OCI-LY7 (cell line): Measurements from ENCODE around the gene SORD.
"Not testable (repeated sequence)": the region's sequence is repeated elsewhere in the genome, so short reads cannot be mapped to it uniquely, and the experiment has no call there.

ENCODE experiments used
- CTCF ChIP-seq: fragments of 200-600 bp; sonication (generic); conservative IDR thresholded peaks from 2 replicates; pipeline ENCODE4 v1.5.1; 2014; ENCODE audit warnings: mild to moderate bottlenecking, antibody characterized with exemption, low read length, moderate library complexity, mixed read lengths
- EZH2phosphoT487 ChIP-seq: fragments of 200-600 bp; sonication (generic); IDR thresholded peaks from 2 replicates; pipeline ENCODE4 v1.6.1; 2018; ENCODE audit warnings: low read depth, borderline replicate concordance, mild to moderate bottlenecking, mixed run types, antibody characterized with exemption, low read length, moderate library complexity, mixed read lengths

GRCh38 chr15:45025627-45026026 lies 2.6 kb downstream of the SORD start:
- not testable (repeated sequence) for TF ChIP-seq CTCF, EZH2phosphoT487
